Fibroblast of lung (primary cell): ENCODE measurements around the gene EMP3. TPM values are rescaled to one million over a fixed set of nuclear protein-coding genes. Genes with fewer than 3 reads are reported as not detected.

ENCODE experiments used
- DNase-seq, 2 donors: peaks; one replicate each; pipeline versions ENCODE4 v3.0.0 to v3.0.0-alpha.2; 2010; ENCODE audit warnings: low read depth in 2 of 2
- H2AFZ ChIP-seq: 2 replicates; pipeline ENCODE4 v1.5.1; 2012; ENCODE audit warnings: low read length, control low read depth, inconsistent platforms
- H3K27ac ChIP-seq: 2 replicates; pipeline ENCODE4 v1.5.1; 2011; ENCODE audit warnings: low read length, control low read depth; ENCODE audit not compliant: insufficient read depth
- H3K27me3 ChIP-seq: 2 replicates; pipeline ENCODE4 v1.5.1; 2011; ENCODE audit warnings: mild to moderate bottlenecking, low read length; ENCODE audit not compliant: control insufficient read depth, insufficient read depth
- H3K36me3 ChIP-seq: 2 replicates; pipeline ENCODE4 v1.5.1; 2011; ENCODE audit warnings: low read length; ENCODE audit not compliant: control insufficient read depth, insufficient read depth
- H3K4me1 ChIP-seq: 2 replicates; pipeline ENCODE4 v1.5.1; 2011; ENCODE audit warnings: low read length; ENCODE audit not compliant: control insufficient read depth, insufficient read depth; ENCODE audit errors: extremely low read depth
- H3K4me2 ChIP-seq: 2 replicates; pipeline ENCODE4 v1.5.1; 2011; ENCODE audit warnings: low read length, control low read depth; ENCODE audit not compliant: insufficient read depth; ENCODE audit errors: extremely low read depth
- H3K4me3 ChIP-seq, 4 experiments: fragments of 200-600 bp in 1 of 4; sonication (generic) in 1 of 4; replicated peaks in 1 of 4; 2 replicates each; pipeline ENCODE4 v1.5.1; 2011 to 2016; ENCODE audit warnings: low read length in 4 of 4, low read depth in 3 of 4, mild to moderate bottlenecking in 3 of 4, control low read depth in 2 of 4, inconsistent platforms in 1 of 4, mixed read lengths in 1 of 4; ENCODE audit not compliant: insufficient read depth in 1 of 4; ENCODE audit errors: control extremely low read depth in 1 of 4
- H3K79me2 ChIP-seq: 2 replicates; pipeline ENCODE4 v1.5.1; 2012; ENCODE audit warnings: mild to moderate bottlenecking, low read length, inconsistent platforms; ENCODE audit not compliant: control insufficient read depth, insufficient read depth
- H3K9ac ChIP-seq: 2 replicates; pipeline ENCODE4 v1.5.1; 2011; ENCODE audit warnings: mild to moderate bottlenecking, low read length, control low read depth; ENCODE audit not compliant: insufficient read depth
- H3K9me3 ChIP-seq: 2 replicates; pipeline ENCODE4 v1.5.1; 2012; ENCODE audit warnings: low read depth, low read length; ENCODE audit not compliant: control insufficient read depth, insufficient read depth
- H4K20me1 ChIP-seq: 2 replicates; pipeline ENCODE4 v1.5.1; 2011; ENCODE audit warnings: low read length; ENCODE audit not compliant: control insufficient read depth, insufficient read depth; ENCODE audit errors: extremely low read depth
- CTCF ChIP-seq, 2 donors: IDR thresholded peaks in 1 of 2; conservative IDR thresholded peaks in 1 of 2; 1 replicate in 1 of 2; 2 replicates in 1 of 2; pipeline ENCODE4 v1.5.1; 2011 to 2012; ENCODE audit warnings: low read length in 2 of 2, control low read depth in 1 of 2, inconsistent platforms in 1 of 2, low read depth in 1 of 2, mild to moderate bottlenecking in 1 of 2
- EZH2 ChIP-seq: IDR thresholded peaks from 2 replicates; pipeline ENCODE4 v1.5.1; 2012; ENCODE audit warnings: low read length, control low read depth, mild to moderate bottlenecking; ENCODE audit errors: missing control alignments
- polyA plus RNA-seq, 2 donors: library from polyadenylated mRNA; depleted of rRNA in 1 of 2; stranded (reverse) in 1 of 2; unstranded in 1 of 2; fragments of >200 nt; gene quantifications; 2 replicates each; pipeline ENCODE4 v1.2.1, GENCODE V29; 2011 to 2012; ENCODE audit warnings: missing spikeins in 1 of 2
- total RNA-seq: library from RNA; depleted of rRNA; stranded (reverse); fragments of >200 nt; gene quantifications from 2 replicates; pipeline ENCODE4 v1.2.1, GENCODE V29; 2014

The EMP3 gene
- total and polyA plus RNA-seq, 2 donors (not counting 1 experiment from before 2014, with no cell fraction given): 246 to 303 TPM

- no peak overlapping the region for H2AFZ ChIP-seq
- H3K9me3 ChIP-seq: no peaks in the 10 kb centered on the region
- peak in 1 of 2 donors; percentile 35 for DNase-seq
- no peaks in the 10 kb centered on the region for H3K79me2 ChIP-seq
- H3K4me3 ChIP-seq: no peak overlapping the region
- no peaks in the 10 kb centered on the region for H4K20me1 ChIP-seq
- H3K4me1 ChIP-seq: no peaks in the 10 kb centered on the region
- H3K9ac ChIP-seq: no peak overlapping the region
- H3K36me3 ChIP-seq: no peaks in the 10 kb centered on the region
- TF ChIP-seq EZH2 (no peak), CTCF (conservative IDR thresholded peaks at IDR 0.05 in 1 of 2, IDR thresholded peaks at IDR 0.05 in 1 of 2; ENCODE audit: low read depth in 1 of 2, low read length in 2 of 2) (no peak)
- no peaks in the 10 kb centered on the region for H3K27me3 ChIP-seq
- no peak overlapping the region for H3K4me2 ChIP-seq
- no peak overlapping the region for H3K27ac ChIP-seq
Measured at GRCh38 chr19:48342841-48343540, 17.6 kb downstream of the EMP3 start.

DNA sequence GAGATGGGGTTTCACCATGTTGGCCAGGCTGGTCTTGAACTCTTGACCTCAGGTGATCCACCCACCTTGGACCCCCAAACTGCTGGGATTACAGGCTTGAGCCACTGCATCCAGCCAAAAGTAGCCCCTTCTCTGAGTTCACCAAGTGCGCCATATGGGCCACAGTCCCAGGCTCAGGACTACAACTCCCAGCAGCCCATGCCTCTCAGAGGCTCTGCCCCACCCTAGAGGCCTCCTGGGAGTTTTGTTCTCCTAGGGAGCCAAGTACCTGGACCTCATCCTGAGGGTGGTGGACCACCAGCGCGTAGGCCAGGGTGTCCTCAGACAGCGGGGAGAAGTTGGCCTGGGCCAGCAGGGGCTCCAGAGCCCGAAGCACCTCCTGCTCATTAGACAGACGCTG, 19.5 kb downstream of the EMP3 start:
- H3K9me3 ChIP-seq: no peaks in the 10 kb centered on the region
- H3K9ac ChIP-seq: no peak overlapping the region
- no peak overlapping the region for H3K27ac ChIP-seq
- no peaks in the 10 kb centered on the region for H4K20me1 ChIP-seq
- DNase-seq: no peak
- no peaks in the 10 kb centered on the region for H3K4me1 ChIP-seq
- no peak overlapping the region for H3K4me3 ChIP-seq
- TF ChIP-seq EZH2 (no peak), CTCF (conservative IDR thresholded peaks at IDR 0.05 in 1 of 2, IDR thresholded peaks at IDR 0.05 in 1 of 2; ENCODE audit: low read depth in 1 of 2, low read length in 2 of 2) (no peak)
- H3K4me2 ChIP-seq: no peak overlapping the region
- no peaks in the 10 kb centered on the region for H3K79me2 ChIP-seq
- H3K27me3 ChIP-seq: no peaks in the 10 kb centered on the region
- H3K36me3 ChIP-seq: no peaks in the 10 kb centered on the region
- no peak overlapping the region for H2AFZ ChIP-seq

DNA sequence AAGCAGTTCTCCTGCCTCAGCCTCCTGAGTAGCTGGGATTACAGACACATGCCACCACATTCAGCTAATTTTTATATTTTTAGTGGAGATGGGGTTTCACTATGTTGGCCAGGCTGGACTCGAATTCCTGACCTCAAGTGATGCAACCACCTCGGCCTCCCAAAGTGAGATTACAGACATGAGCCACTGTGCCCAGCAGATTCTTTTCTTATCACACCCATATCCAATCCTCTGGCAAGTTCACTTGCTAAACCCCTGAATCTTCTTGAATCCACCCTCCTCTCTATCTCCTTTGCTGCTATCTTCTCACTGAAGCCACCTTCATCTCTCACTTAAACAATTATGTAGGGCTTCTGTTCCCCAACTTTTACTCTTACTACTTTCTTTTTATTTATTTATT, 20.8 kb downstream of the EMP3 start:
- Histone ChIP-seq H3K79me2 (no peaks in the 10 kb centered on the region), H2AFZ (no peak overlapping the region), H3K4me1 (no peaks in the 10 kb centered on the region), H3K4me3 (no peak overlapping the region), H3K9me3 (no peaks in the 10 kb centered on the region), H3K27me3 (no peaks in the 10 kb centered on the region), H3K9ac (no peak overlapping the region), H3K4me2 (no peak overlapping the region), H4K20me1 (no peaks in the 10 kb centered on the region), H3K27ac (no peak overlapping the region), H3K36me3 (no peaks in the 10 kb centered on the region)
- TF ChIP-seq EZH2 (no peak), CTCF (conservative IDR thresholded peaks at IDR 0.05 in 1 of 2, IDR thresholded peaks at IDR 0.05 in 1 of 2; ENCODE audit: low read depth in 1 of 2, low read length in 2 of 2) (no peak)
- DNase-seq: no peak
